Panc1 (cell line): ENCODE results near the gene ACAD8.

Source experiments
- SIN3A ChIP-seq: IDR thresholded peaks from 2 replicates; pipeline ENCODE4 v1.6.1; 2012; ENCODE audit warnings: low read depth, mild to moderate bottlenecking, low read length, moderate library complexity, borderline replicate concordance; ENCODE audit not compliant: insufficient read depth
- TF ChIP-seq, protein P1 (sequence below): fragments of 450-650 bp; IDR thresholded peaks from 2 replicates; pipeline ENCODE4 v1.5.1; 2017; ENCODE audit warnings: mild to moderate bottlenecking
- TF ChIP-seq, protein P2 (sequence below), 2 experiments: IDR thresholded peaks; 2 replicates each; pipeline ENCODE4 v1.6.1; 2011 to 2012; ENCODE audit warnings: low read depth in 2 of 2, control low read depth in 1 of 2, low read length in 1 of 2, mild to moderate bottlenecking in 1 of 2, moderate library complexity in 1 of 2; ENCODE audit not compliant: insufficient read depth in 1 of 2

DNA sequence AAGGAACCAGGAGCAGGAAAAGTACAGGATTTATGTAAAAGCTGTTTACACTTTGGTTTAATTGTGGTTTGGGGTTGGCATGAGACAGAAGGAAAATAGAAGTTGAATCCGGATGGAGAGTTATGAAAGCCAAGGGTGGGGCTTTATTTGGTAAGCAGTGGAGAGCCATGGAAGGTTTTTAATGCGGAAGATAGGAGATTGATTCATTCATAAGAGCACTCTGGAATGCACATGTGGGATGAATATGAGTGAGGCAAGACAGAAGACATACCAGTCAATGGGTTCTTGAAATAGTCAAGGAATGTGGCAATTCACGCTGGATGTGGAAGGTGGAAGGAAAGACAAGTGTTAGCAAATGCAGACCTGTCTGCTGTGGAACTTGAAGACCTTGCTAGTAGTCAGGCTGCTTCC is 13.5 kb downstream of the ACAD8 start:
- TF ChIP-seq, protein P1, sequence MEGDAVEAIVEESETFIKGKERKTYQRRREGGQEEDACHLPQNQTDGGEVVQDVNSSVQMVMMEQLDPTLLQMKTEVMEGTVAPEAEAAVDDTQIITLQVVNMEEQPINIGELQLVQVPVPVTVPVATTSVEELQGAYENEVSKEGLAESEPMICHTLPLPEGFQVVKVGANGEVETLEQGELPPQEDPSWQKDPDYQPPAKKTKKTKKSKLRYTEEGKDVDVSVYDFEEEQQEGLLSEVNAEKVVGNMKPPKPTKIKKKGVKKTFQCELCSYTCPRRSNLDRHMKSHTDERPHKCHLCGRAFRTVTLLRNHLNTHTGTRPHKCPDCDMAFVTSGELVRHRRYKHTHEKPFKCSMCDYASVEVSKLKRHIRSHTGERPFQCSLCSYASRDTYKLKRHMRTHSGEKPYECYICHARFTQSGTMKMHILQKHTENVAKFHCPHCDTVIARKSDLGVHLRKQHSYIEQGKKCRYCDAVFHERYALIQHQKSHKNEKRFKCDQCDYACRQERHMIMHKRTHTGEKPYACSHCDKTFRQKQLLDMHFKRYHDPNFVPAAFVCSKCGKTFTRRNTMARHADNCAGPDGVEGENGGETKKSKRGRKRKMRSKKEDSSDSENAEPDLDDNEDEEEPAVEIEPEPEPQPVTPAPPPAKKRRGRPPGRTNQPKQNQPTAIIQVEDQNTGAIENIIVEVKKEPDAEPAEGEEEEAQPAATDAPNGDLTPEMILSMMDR, result no peak
- TF ChIP-seq, protein P2, sequence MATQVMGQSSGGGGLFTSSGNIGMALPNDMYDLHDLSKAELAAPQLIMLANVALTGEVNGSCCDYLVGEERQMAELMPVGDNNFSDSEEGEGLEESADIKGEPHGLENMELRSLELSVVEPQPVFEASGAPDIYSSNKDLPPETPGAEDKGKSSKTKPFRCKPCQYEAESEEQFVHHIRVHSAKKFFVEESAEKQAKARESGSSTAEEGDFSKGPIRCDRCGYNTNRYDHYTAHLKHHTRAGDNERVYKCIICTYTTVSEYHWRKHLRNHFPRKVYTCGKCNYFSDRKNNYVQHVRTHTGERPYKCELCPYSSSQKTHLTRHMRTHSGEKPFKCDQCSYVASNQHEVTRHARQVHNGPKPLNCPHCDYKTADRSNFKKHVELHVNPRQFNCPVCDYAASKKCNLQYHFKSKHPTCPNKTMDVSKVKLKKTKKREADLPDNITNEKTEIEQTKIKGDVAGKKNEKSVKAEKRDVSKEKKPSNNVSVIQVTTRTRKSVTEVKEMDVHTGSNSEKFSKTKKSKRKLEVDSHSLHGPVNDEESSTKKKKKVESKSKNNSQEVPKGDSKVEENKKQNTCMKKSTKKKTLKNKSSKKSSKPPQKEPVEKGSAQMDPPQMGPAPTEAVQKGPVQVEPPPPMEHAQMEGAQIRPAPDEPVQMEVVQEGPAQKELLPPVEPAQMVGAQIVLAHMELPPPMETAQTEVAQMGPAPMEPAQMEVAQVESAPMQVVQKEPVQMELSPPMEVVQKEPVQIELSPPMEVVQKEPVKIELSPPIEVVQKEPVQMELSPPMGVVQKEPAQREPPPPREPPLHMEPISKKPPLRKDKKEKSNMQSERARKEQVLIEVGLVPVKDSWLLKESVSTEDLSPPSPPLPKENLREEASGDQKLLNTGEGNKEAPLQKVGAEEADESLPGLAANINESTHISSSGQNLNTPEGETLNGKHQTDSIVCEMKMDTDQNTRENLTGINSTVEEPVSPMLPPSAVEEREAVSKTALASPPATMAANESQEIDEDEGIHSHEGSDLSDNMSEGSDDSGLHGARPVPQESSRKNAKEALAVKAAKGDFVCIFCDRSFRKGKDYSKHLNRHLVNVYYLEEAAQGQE (IDR thresholded peaks at IDR 0.05; ENCODE audit: insufficient read depth in 1 of 2, low read depth in 2 of 2, low read length in 1 of 2), result no peak
- no peak for TF ChIP-seq SIN3A
